Left cardiac atrium (tissue), 4 donors: ENCODE results near the gene KBTBD12. TPM values are rescaled to one million over a fixed set of nuclear protein-coding genes. Genes with fewer than 3 reads are reported as not detected.
"Not testable (repeated sequence)": the region's sequence is repeated elsewhere in the genome, so short reads cannot be mapped to it uniquely, and the experiment has no call there.

Source experiments
- ATAC-seq, 2 donors: fragments of 200-7000 bp; cut with Tn5 transposase; one replicate each; pipeline ENCODE4 v1.9.1; 2020; ENCODE audit warnings: mild to moderate bottlenecking in 2 of 2, moderate library complexity in 2 of 2
- DNase-seq: peaks from one replicate; pipeline ENCODE4 v3.0.0-alpha.2; 2020
- intact Hi-C, 2 donors: fragments of 100-400 bp; cut with DNase I; formaldehyde crosslinking; loops; one replicate each; pipeline versions ENCODE4 v1.14.1 to v1.15.1; 2022 to 2023
- total RNA-seq, 2 donors: library from RNA; stranded (reverse); fragmentation: NEBNext Ultra II Directional; extraction: Animal tissue kit (Norgen Biotek cat#: 25700); gene quantifications; one replicate each; pipeline ENCODE4 v1.2.1, GENCODE V29; 2021
- donor health status: DM: no; HTN: yes; CAD: no.
- donor health status: DM: no; HTN: yes; CAD: no; lungs with severe emphysema.
- donor health status: DM: yes; HTN: yes; CAD: no.
- donor health status: Dilated cardiomyopathy.

Gene KBTBD12
- total RNA-seq, 2 donors from 2014 or later, result 3.2 to 5.1 TPM

DNA sequence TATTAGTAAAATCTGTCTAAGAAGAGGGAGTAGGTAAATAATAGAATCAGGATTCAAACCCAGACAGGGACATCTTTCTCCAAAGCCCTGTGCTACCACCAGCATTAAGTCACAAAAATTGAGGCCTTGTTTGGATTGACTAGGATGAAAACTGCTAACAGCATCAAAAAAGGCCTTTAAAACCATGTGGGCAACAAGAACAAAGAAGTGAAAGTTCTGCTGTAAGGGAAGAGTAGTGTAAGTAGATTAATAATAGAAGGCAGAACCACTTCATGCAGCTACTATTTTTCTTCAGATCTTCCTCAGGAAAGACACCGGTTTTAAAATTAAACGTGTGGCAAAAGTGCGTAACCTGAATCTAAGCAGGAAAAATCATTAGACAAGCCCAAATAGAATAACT lies 15.3 kb upstream of the KBTBD12 start:
- ATAC-seq (no peak), DNase-seq (no peak)
- intact Hi-C loops, result no loop called here

DNA sequence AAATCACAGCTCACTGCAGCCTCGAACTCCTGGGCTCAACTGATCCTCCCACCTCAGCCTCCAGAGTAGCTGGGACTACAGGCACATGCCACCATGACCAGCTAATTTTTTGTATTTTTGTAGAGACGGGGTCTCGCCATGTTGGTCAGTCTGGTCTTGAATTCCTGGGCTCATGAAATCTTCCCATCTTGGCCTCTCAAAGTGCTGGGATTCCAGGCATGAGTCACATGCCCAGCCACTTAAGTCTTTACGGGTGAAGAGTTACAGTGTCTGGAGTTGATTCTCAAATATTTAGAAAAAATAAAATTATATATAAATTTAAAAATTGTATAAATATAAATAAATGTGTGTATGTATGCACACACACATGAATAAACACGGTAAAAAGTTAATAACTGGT lies 14.5 kb upstream of the KBTBD12 start:
- DNase-seq (no peak), ATAC-seq (no peak)
- intact Hi-C loops, result no loop called here

DNA sequence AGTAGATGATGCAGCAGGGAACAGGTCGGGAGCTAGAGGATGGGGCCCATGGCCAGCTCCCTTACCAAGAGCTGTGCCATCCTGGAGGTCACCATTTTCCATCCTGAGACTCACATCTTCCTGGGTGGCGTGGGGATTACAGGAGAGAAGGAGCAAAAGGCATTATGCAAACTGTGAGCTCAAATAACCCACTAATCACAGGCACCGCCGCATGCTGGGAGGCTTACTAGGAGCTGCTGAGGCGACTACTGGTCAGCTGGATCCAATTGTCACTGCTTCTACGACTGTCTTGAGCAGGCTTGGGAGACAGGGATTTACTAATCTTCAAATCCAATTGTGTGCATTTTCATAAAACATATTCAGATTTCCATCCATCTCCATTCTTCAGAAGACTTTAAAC lies 12.5 kb upstream of the KBTBD12 start:
- DNase-seq, result no peak
- intact Hi-C loops, result no loop called here
- no peak for ATAC-seq

DNA sequence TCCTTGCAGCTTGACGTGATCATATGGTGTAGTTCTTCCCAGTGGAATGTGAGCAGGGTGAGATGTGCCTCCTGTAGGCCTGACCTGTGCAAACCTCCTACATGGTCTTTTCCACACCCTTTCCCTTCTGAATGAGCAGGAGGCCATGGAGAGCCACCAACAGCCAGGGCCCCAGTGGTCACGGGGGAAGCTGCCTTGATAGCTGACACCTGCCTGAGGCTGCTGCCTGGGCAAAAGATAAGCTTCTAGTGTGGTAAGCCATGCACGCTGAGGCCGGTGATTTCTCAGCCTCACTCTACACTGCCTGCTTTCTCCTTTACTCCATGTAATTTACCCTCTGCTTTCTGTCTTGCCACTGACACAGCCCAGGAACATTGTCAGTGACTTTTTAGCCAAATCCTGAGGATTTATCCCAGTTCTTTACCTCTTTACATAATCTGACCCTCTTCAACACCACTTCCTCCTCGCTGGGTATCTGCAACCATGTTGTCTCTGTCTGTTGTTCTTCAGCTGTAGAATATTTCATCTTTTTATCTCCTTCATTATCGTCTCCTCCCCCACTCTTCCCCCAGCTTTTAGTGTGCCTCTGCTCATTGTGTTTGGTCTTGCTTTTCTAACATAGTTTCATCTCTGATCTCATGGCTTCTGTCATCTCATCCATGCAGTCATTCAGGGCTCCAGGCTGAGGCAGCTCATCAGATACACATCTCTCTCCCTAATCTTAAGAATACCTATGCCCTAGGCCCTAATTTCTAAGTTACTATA lies 11.2 kb upstream of the KBTBD12 start:
- no peak for DNase-seq
- no peak for ATAC-seq
- intact Hi-C loops, result no loop called here

DNA sequence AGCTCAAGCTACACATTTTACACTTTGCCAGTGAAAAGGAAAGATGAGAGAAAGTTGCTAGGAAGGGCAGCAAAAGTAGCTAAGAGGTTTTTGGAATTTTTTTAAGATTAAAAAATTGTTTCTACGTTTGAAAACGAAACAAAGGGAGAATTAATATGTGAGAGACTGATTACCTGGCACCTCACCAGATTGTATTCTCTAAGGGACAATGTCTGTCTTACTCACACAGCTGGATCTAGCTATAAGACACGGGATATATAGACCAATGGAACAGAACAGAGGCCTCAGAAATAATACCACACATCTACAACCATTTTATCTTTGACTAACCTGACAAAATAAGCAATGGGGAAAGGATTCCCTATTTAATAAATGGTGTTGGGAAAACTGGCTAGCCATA lies 9.5 kb upstream of the KBTBD12 start:
- ATAC-seq (no peak), DNase-seq (no peak)
- intact Hi-C loops, result no loop called here

DNA sequence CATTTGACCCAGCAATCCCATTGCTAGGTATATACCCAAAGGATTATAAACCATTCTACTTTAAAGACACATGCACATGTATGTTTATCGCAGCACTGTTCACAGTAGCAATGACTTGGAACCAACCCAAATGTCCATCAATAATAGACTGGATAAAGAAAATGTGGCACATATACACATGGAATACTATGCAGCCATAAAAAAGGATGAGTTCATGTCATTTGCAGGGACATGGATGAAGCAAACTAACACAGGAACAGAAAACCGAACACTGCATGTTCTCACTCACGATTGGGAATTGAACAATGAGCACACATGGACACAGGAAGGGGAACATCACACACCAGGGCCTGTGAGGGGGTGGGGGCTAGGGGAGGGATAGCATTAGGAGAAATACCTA lies 8.4 kb upstream of the KBTBD12 start:
- intact Hi-C loops, ATAC-seq, DNase-seq: not testable (repeated sequence)

DNA sequence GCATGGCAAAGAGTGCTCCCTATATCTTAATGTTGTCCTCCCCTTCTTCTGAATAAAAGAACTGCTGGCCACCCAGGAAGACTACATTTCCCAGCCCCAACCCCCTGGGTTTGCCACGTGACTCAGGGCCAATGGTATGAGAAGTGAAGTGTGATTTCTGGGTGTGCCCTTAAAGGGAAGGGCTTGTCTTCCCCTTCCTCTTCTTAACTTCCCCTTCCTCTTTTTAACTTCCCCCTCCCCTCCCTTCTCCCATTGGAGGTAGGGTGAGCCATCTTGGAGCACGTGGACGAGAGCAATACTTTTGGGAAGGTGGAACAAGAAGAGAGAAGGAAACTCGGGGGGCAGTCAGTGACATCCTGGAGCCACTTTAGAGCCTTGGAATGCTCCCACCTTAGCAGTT lies 6.8 kb upstream of the KBTBD12 start:
- intact Hi-C loops, result no loop called here
- DNase-seq (no peak), ATAC-seq (peak; percentile 38 to 60)

DNA sequence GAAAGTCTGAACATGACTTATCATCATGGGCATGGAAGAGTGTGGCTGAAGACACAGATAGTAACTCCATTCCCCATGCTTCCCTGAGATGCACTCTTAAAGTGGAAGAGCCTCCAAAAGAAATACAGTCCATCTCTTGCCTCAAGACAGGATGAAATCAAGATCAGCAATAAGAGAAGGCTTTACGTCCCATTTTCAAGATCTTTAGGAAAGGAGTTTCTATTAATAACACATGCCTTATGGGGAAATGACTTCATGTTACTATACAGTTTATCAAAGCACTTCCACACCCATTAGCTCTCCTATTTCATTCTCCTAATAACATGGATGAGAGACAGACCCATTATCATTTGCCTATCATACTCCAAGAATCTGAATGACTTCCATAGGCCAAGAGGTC lies 6.1 kb upstream of the KBTBD12 start:
- intact Hi-C loops, result no loop called here
- DNase-seq (no peak), ATAC-seq (no peak)

DNA sequence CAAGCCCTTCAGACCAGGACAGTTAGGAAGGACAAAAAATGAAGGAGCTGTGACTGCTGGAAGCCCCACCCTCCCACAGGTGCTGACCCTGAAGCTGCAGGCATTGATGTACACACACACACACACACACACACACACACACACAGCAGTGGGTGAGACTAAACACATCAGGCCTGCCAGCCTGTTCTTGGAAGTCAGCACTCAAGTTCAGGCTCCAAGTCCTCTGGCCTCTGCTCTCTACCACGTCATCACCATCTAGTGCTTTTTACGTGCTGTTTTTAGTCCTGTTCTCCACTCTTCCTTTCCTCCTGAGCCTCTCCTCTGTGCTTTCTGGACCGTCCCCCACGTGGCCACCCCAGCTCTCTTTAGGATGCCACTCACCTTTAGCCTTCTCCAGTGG lies 5.4 kb upstream of the KBTBD12 start:
- peak in 1 of 2 donors; percentile 46 for ATAC-seq

DNA sequence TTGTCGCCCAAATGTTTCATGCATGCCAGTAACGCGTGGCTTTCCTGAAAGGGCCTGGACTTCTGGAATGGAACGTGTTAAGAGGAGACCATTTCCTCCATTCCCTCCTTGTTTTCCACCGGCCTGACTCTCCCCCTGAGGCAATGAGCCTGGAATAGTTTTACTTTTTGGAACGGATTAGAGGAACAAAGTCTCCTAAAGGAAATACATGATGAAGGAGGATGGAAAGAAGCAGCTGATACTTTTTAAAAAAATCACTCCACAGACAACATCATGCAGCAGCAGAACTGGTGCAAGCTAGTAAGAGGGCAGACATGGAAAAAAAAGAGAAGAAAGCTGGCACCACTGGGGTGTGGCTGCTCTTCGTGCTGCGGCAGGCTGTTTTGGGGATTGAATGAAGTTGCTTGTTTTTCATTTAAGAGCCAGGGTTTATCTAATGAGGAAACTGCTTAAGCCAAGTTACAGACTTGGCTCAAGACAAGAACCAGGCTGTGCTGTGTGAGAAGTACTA lies 3.6 kb upstream of the KBTBD12 start:
- intact Hi-C loops, result no loop called here
- ATAC-seq (peak; percentile 39 to 58), DNase-seq (peak; percentile 31)

More for the DNA sequence above, 5.4 kb upstream of the KBTBD12 start:
- no peak for DNase-seq
- intact Hi-C loops, result no loop called here

DNA sequence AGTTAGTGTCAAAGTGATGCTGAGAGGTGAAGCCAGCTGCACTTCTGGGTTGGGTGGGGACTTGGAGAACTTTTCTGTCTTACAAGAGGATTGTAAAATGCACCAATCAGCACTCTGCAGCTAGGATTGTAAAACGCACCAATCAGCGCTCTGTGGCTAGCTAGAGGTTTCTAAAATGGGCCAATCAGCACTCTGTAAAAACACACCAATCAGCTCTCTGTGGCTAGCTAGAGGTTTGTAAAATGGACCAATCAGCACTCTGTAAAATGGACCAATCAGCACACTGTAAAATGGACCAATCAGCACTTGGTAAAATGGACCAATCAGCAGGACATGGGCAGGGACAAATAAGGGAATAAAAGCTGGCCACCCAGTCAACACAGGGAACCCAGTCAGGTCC lies 1.2 kb upstream of the KBTBD12 start:
- ATAC-seq, DNase-seq, intact Hi-C loops: not testable (repeated sequence)

DNA sequence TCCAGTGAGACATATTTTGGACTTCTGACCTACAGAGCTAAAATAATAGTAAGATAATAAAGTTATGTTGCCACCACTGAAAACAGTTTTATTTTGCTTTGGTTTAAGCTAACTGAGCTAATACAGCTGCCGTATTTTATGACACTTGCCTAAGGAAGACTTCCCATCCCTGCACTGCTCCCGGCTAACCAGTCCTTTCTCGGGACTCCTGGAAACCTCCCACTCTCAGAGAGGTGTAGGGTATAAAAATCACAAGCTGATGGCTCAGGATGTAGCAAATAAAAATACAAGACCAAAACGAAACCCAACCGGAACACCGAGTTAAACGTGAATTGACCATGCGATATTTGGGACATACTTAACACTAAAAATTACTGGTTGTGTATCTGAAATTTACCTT lies 448 bp upstream of the KBTBD12 start:
- no peak for DNase-seq
- intact Hi-C loops, result no loop called here
- ATAC-seq, result no peak

DNA sequence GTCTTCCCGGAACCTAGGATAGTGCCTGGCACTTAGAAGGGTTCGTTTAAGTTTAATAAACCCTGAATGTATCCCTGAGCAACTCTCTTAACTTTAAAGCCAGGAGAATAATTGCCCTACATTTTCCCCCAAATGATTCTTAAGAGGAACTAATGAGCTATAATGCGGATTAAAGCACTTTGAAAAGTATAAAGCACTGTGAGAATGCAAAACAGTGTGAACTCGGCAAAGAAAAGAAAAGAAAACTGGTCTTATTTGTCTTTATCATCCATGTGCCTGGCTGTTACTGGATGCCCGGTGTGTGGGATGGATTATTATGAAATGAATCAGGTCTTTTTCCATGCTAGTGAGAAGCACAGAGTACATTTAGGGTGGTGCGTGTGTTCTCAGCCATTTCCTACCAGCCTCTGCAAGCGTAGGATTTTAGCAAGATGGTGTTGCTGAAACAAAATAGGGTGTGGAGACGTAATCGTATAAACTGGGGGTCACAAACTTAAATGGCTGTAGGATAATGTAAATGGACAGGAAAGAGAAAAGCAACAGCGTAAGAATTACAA lies 983 bp downstream of the KBTBD12 start:
- ATAC-seq, result peak in 1 of 2 donors; percentile 68
- no peak for DNase-seq
- intact Hi-C loops, result no loop called here

DNA sequence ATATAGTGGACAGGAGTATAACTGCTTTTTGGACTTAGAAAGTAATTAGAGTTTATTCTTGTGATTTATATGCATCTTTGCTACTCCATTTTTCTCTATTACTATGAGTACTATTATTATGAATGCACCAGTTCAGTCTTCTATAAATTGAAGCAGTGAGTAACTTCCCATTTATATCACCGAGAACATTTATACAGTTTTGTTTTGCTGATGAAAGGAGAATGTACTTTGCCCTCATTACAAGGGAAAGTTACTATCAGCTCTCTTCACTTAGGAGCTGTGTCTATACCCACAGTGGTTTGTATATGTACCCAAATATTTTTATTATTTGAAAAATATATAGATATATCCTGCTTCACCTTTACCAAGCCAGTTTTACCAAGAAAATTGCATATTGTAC lies 5.7 kb downstream of the KBTBD12 start:
- no peak for DNase-seq
- ATAC-seq, result no peak
- intact Hi-C loops, result no loop called here

DNA sequence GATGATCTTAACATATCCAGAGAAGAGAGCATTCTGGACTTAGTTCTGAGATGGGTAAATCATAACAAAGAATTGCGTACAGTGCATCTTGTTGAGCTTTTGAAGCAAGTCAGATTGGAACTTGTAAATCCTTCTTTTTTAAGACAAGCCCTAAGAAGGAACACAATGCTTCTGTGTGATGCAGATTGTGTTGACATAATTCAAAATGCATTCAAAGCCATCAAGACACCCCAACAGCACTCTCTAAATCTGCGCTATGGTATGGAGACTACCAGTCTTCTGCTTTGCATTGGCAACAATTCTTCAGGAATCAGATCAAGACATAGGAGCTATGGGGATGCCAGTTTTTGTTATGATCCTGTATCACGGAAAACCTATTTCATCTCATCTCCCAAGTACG lies 8.6 kb downstream of the KBTBD12 start:
- intact Hi-C loops, result no loop called here
- no peak for DNase-seq
- no peak for ATAC-seq

DNA sequence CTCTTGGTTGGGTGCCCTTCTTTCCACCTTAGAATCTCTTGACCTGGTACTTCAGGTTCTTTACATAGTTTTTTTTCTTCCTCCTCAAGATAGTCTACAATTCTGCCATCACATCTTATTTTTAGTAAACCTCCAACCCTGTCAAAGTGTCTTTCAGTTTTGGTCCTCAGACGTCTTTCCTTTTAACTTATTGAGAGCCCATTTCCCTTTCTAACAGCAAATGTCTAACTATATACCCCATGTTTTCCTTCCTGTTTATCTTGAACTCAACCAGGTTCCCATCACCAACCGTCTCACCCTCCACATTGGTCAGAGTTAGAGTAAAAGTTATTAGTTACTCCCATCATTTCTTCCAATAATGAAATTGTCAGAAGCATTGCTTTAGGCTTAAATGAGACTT lies 10.4 kb downstream of the KBTBD12 start:
- DNase-seq (no peak), ATAC-seq (no peak)
- intact Hi-C loops, result no loop called here

DNA sequence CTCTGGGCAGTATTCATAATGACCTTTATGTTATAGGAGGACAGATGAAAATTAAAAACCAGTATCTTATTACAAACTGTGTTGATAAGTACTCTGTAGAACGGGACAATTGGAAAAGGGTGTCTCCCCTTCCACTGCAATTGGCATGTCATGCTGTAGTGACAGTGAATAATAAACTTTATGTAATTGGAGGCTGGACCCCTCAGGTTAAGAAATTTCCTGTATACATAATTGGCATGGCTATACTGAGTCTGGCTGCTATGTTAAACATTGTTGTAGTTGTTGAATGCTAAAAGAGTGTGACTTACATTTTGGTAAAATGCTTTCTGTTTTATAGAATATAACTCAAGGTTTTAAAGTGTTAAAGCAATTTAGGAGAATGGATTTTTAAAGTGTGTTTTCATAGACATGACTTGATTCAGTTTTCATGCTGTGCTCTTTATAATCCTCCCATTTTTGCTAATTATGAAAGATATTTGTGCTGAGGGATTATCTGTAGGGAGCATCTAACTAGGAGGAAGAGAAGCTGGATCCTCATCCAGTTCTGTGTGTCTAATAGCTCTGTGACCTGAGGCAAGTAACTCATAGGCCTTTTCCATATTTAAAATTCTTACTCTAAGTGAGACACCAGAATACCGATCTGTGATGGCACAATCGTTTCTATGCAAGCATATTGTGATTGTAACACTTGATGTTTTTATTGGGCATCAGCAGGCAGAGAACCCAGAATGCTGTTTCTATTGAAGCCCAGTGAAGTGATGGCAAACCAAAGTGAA lies 13.0 kb downstream of the KBTBD12 start:
- intact Hi-C loops, result no loop called here
- DNase-seq, result no peak
- ATAC-seq, result no peak

DNA sequence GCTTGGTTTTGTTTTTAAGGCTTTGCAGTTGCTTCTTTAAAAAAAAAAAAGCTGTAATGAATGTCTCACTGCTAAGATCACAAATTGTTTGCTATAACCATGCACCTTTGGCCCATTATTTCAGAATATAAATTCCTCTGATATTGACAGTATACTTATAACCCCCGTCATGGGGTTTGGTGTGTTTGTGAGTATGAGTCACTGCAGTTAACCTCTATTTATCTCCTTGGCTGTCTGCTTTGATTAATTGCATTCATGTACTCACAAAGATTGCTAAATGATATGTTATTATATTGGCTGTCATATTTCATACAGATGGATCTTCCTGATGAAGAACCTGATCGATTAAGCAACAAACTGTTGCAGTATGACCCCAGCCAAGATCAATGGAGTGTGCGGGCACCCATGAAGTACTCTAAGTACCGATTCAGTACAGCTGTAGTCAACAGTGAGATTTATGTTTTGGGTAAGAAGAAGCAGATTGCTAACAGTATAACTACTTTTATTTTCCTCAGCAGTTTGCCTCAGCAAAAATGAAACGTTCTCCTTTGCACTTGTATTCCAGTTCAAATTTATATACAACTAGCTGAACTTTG lies 14.9 kb downstream of the KBTBD12 start:
- intact Hi-C loops, result no loop called here
- ATAC-seq, result no peak
- DNase-seq, result no peak

DNA sequence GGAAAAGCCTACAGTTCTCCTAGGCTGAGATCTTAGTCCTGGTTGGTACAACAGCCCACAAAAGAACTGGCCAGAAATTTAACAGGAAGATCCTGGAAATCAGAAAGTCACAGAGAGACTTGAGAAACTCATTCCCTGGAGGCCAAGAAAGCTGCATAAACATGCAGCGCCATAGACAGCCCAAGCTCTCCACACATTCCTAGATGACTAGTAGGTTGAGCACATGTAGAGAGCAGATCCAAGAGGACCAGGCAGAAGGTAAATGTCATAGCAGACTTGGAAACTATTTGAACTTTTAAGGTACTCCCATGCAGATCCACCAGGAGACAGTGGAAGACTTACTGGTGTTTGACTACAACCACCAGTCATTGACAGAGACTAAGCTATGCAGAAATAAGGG lies 18.4 kb downstream of the KBTBD12 start:
- DNase-seq (no peak), ATAC-seq (peak in 1 of 2 donors; percentile 19)
- intact Hi-C loops, result no loop called here

DNA sequence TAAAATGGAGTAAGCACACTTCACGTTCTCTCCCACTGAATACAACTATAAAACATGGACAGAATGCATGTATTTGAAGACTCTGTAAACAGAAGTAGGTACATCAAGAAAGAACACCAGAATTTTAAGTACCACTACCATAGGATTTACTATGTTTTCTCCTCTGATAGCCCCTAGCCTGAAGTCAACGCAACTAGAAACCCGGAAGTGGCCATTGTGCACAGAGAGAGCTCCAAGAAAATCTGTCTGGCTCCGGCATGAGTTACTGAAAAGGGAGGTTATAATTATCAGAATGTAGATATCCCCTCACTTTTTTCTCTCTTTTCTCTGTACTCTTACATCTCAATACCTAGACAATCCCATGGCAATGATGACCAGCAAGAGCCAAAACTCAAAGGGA lies 23.8 kb downstream of the KBTBD12 start:
- no peak for ATAC-seq
- intact Hi-C loops, result no loop called here
- no peak for DNase-seq
